ENCODE data around the gene CISD2.
"Not testable (repeated sequence)": the region's sequence is repeated elsewhere in the genome, so short reads cannot be mapped to it uniquely, and the experiment has no call there.

Gene CISD2

GRCh38 chr4:102919697-102920096 lies 50.9 kb downstream of the CISD2 start:
- not testable (repeated sequence) for DNase-seq (ENCODE audit: low spot score)

- no peak for DNase-seq (ENCODE audit: low spot score)
Observed at GRCh38 chr4:102935716-102936115, 66.9 kb downstream of the CISD2 start.

GRCh38 chr4:102938063-102938462 lies 69.3 kb downstream of the CISD2 start:
- not testable (repeated sequence) for DNase-seq (ENCODE audit: low spot score)
